HG03196 (cell line): ENCODE data around the gene LRRC27.

Experiments used
- ATAC-seq: cut with Tn5 transposase; IDR thresholded peaks from one replicate; pipeline ENCODE4 v1.9.1; 2021; ENCODE audit not compliant: unreplicated experiment

Gene LRRC27

GRCh38 chr10:132387764-132388210, 55.8 kb downstream of the LRRC27 start:
- ATAC-seq: no peak

- ATAC-seq: no peak
These were observed 57.0 kb downstream of the LRRC27 start for GRCh38 chr10:132388891-132389432.

GRCh38 chr10:132389433-132390169, 57.6 kb downstream of the LRRC27 start:
- ATAC-seq: no peak

- no peak for ATAC-seq
These were observed 58.4 kb downstream of the LRRC27 start for GRCh38 chr10:132390170-132390920.

GRCh38 chr10:132390921-132391675, 59.1 kb downstream of the LRRC27 start:
- ATAC-seq: no peak

- no peak for ATAC-seq
These were observed 59.7 kb downstream of the LRRC27 start for GRCh38 chr10:132391676-132392020.

- no peak for ATAC-seq
These were observed 60.3 kb downstream of the LRRC27 start for GRCh38 chr10:132392184-132392800.

- no peak for ATAC-seq
These were observed 61.1 kb downstream of the LRRC27 start for GRCh38 chr10:132392811-132393694.

GRCh38 chr10:132393695-132394181, 61.7 kb downstream of the LRRC27 start:
- ATAC-seq: no peak

- ATAC-seq: no peak
These were observed 62.3 kb downstream of the LRRC27 start for GRCh38 chr10:132394201-132394811.

GRCh38 chr10:132394936-132395703, 63.1 kb downstream of the LRRC27 start:
- no peak for ATAC-seq

- no peak for ATAC-seq
These were observed 63.9 kb downstream of the LRRC27 start for GRCh38 chr10:132395704-132396493.

GRCh38 chr10:132396494-132397035, 64.6 kb downstream of the LRRC27 start:
- no peak for ATAC-seq

- no peak for ATAC-seq
These were observed 65.1 kb downstream of the LRRC27 start, which contains the start of gene PWWP2B for GRCh38 chr10:132397036-132397541. Gene PWWP2B, plus strand, starts transcription at chr10:132397200. Its CDS starts 27 bp downstream, at chr10:132397227.

GRCh38 chr10:132397671-132398565, 65.9 kb downstream of the LRRC27 start:
- no peak for ATAC-seq

- ATAC-seq: no peak
These were observed 66.6 kb downstream of the LRRC27 start for GRCh38 chr10:132398566-132398991.
